ENCODE measurements around the gene NCOA1.
"Not testable (repeated sequence)": the region's sequence is repeated elsewhere in the genome, so short reads cannot be mapped to it uniquely, and the experiment has no call there.

DNA sequence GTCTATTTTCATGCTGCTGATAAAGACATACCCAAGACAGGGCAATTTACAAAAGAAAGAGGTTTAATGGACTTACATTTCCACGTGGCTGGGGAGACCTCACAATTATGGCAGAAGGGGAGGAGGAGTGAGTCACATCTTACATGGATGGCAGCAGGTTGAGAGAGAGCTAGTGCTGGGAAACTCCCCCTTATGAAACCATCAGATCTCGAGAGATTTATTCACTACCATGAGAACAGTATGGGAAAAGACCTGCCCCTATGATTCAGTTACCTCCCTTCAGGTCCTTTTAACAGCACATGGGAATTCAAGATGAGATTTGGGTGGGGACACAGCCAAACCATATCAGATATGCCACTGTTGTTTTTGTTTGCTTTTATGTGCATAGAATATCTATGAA is 59.2 kb downstream of the NCOA1 start:
- not testable (repeated sequence) for TF ChIP-seq FOXM1 (IDR thresholded peaks at IDR 0.05; ENCODE audit: borderline replicate concordance); NFRKB (IDR thresholded peaks at IDR 0.05); BHLHE40 (IDR thresholded peaks at IDR 0.05; ENCODE audit: borderline replicate concordance); ZNF384 (IDR thresholded peaks at IDR 0.05); CTBP1 (IDR thresholded peaks at IDR 0.05; ENCODE audit: borderline replicate concordance); FOXA1 (IDR thresholded peaks at IDR 0.05); ARNT (IDR thresholded peaks at IDR 0.05)
- TF ChIP-seq, protein P1, sequence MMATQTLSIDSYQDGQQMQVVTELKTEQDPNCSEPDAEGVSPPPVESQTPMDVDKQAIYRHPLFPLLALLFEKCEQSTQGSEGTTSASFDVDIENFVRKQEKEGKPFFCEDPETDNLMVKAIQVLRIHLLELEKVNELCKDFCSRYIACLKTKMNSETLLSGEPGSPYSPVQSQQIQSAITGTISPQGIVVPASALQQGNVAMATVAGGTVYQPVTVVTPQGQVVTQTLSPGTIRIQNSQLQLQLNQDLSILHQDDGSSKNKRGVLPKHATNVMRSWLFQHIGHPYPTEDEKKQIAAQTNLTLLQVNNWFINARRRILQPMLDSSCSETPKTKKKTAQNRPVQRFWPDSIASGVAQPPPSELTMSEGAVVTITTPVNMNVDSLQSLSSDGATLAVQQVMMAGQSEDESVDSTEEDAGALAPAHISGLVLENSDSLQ (IDR thresholded peaks at IDR 0.05), result not testable (repeated sequence)

Data from HEK293T (cell line).